D341Med (cell line): ENCODE results near the gene ARHGEF10L.

ENCODE experiments used
- DNase-seq: peaks from one replicate; pipeline ENCODE4 v3.0.0; 2012; ENCODE audit warnings: low spot score

Gene ARHGEF10L

GRCh38 chr1:17678011-17678410, 138.5 kb downstream of the ARHGEF10L start:
- no peak for DNase-seq

- DNase-seq: no peak
Observed at GRCh38 chr1:17679856-17680255, 140.4 kb downstream of the ARHGEF10L start.

GRCh38 chr1:17680308-17680707, 140.8 kb downstream of the ARHGEF10L start:
- DNase-seq: no peak

GRCh38 chr1:17682400-17682799, 142.9 kb downstream of the ARHGEF10L start:
- no peak for DNase-seq

DNA sequence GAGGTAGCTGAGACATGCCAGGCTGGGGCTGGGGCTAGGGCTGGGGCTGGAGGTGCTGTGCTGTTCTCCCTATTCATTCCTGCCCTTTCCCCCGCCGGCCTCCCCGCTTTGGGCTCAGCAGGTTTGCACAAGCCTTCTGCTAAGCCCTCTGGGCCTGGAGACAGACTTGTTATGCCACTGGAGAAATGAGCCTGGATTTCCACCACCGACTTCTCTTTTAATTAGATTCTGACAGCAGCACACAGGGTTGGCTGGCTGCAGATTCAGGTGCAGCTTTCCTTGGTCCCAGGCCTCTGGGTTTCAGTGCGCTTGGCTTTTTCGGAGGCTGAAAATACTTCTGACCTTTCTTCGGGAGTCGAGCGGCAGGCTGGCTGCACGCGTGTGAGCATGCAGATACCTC, 144.1 kb downstream of the ARHGEF10L start:
- DNase-seq: no peak

GRCh38 chr1:17684810-17685209, 145.3 kb downstream of the ARHGEF10L start:
- DNase-seq: no peak

DNA sequence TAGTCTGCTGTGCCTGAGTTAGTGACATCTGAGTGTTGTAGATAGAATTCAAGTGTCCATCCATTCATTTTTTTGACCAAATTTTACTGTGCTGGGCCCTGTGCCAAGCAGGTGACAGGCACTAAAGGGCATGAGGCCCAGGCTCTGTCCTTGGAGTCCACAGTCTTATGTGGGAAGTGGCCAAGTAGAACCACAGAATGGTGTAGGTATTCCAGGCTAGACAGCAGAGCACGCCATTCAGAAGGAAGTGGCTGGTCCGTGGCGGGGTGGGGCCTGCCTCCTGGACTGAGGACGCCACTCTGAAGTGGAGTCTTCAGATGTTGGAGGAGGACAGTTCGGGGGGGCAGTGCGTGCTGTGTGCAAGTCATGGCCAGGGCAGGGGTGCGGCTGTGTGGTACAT, 146.8 kb downstream of the ARHGEF10L start:
- no peak for DNase-seq

DNA sequence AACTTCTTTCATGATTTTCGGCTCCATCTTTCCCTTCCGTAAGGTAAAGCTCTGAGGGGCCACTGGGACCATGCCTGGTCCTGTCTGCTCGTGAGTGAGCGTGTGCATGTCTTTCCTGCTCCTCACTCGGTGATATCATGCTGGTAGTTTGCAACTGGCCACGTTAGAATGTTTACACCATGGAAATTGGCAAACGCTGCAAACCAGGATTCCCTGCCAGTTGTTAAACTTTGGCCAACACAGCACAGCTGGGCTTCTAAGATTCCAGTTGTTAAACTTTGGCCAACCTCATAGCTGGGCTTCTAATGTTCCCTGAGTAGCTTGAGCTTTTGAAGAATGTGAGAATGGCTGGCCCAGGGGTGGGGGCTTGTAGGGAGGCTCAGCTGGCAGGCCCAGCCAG, 147.6 kb downstream of the ARHGEF10L start:
- no peak for DNase-seq

DNA sequence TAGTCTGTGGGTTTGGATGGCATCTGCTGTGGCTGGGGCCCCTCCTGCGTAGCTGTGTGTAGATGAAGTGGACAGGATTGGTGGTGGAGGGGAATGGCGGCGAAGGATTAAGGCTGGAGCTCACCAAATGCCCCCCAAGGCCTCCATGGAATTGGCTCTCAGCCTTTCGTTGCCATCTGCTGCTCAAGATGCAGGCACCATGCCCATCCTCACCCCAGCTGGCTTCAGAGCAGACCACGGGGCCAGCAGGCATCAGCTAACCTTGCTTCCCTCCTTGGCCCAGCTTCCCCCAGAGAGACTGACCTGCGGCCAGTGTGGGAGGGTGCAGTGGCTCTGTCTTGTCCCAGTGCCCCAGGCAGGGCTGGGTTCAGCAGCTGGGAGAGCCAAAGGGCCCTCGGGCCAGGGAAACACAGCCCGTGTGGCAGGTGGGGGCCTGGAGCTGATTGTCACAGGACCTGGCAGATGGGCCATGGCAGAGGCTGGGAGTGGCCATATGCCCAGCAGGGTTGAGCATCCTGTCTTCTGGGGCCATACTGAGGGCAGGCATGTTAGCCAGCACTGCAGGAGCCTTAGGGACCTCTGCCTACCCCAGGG, 148.8 kb downstream of the ARHGEF10L start:
- no peak for DNase-seq

GRCh38 chr1:17689011-17689410, 149.5 kb downstream of the ARHGEF10L start:
- DNase-seq: no peak

DNA sequence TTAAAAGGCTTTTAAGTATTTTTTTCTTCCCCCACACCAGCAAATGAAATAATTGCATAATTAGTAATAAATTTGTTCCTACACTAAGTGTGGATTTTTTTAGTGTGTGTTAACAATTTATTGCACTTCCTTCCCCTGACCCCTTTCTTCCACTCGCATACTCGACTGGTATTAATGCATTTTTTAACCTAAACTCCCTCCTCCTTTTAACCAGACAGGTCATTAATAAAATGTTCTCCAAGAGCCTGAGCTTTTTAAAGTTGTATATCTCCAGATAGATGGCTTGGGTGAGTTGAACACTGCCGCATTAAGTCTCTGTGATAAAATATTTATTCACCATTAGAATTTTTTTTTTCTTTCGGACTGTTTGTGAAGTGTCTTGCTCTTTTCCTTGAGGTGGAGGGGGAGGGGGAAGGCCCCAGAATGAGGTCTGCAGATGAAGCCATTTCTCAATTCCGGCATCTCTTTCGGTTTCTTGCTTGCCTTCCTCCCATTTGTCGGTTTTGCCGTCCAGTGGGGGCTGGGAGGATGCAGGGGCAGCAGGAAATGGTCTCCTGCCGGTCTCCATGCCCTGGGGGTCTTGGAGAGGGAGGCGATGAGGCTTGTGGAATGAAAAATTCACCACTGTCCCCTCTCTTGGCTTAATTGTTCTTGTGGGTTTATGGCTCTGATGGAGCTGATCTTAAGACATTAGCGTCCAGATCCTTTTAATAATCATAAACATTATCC, 151.6 kb downstream of the ARHGEF10L start:
- DNase-seq: no peak

- DNase-seq: no peak
Observed at GRCh38 chr1:17692645-17693044, 153.1 kb downstream of the ARHGEF10L start.

- no peak for DNase-seq
Observed at GRCh38 chr1:17696417-17697301, 157.2 kb downstream of the ARHGEF10L start.

GRCh38 chr1:17697458-17697857, 158.0 kb downstream of the ARHGEF10L start:
- DNase-seq: no peak

DNA sequence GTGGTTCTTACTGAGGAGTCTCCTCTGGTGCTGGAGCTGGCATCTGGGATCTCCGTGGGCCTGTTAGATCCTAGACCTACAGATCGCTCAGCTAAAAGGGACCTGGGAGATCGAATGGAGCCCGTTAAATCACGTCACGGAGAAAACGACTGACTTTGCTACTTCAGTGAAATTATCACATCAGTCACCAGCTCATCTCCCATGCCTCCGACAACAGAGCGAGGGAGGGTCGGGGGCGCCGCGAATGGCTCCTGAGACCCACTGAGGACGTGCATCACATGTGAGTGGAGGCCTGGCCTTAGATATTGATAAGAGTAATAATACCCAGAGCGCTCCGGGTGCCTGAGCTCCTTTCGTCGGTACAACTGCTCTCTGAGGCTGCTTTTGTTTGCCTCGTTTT, 160.1 kb downstream of the ARHGEF10L start:
- no peak for DNase-seq

DNA sequence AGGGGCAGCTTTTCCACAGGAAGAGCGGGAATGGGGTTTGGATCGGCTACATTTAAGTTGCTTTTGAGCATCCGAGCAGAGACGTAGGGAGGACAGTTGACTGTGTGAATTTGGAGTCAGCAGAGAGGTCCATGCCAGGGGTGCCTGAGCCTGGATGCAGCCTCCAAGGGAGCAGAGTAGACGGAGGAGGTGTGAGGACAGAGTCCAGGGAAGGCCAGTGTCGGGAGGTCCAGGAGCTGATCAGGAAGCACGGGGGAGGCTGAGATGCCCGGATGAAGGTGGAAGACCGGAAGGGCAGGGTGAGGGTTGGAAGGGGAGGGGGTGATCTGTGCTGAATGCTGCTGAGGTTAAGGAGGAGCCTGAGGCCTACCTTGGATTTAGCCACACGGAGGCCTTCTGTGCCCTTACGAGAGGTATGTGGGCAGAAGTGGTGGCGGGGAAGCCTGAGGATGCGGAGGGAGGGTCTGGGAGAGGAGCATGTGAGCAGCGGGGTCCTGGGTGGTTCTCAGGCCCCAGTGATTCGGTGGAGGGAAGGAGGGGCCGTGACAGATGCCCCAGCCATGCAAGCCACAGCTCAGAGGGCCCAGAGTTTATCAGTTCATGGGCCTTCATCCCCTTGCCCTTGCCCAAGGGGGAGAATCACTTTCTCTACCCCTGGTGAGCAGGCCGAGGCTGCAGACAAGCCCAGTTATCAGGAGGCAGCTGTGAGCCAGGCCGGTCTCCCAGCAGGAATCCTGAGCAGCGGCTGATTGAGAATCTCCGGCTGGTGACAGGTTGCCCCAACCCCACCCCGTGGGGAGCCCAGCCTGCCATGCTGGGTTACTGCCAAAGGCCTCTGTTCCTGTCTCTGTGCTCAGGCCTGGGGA, 161.7 kb downstream of the ARHGEF10L start:
- DNase-seq: no peak

- DNase-seq: no peak
Observed at GRCh38 chr1:17704176-17704575, 164.7 kb downstream of the ARHGEF10L start.

DNA sequence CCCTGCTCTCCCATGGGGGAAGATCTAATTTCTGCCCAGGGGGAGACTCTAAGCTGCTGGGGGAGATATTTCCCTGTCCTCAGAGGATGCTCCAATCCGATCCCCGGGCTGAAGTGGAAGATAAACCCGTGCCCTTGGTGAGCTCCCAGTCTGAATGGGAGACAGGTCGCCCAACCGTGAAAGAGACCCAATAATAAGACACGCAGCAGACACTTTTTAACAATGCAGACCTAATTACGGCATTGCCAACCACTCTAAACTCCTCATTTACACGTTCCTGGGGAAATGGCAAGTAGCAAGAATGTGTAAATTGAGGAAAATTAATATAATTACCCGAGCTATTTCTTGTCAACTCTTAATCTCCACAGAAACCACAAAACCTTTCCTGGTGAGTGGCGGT, 166.9 kb downstream of the ARHGEF10L start:
- no peak for DNase-seq

DNA sequence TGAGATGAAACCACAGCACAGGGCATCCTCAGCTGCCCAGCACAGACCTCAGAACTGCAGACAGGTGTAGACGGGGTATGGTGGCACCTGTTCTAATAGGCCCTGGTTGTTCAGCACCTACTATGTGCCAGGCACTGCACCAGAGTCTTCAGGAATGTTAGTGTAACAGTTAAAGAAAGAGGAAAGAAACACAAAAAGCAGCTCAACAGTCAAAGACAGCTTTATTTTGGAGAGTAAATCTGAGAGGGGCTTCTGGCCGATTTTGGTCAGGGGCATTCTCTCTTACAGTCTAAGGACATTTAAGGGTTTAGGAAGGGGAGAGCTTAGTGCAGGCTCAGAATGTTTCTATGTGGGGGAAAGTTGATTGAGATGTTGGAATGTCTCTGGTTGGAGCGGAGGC, 170.5 kb downstream of the ARHGEF10L start:
- DNase-seq: no peak

GRCh38 chr1:17710889-17711576, 171.5 kb downstream of the ARHGEF10L start:
- no peak for DNase-seq

DNA sequence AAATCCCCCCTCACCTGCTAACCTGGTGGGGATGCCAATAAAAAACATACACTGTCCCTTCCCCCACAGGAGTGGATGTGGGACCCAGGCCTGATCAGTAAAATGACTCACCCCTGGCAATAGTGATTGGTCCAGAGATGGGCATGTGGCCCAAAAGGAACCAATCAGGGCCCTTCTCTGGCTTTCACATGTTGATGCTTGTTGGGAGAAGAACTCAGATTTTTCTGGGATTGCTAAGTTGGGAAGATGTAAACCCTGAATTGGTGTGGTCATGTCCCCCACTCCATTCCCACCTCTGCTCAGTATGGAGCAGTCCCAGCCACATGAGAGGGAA, 172.0 kb downstream of the ARHGEF10L start:
- no peak for DNase-seq

GRCh38 chr1:17711941-17712340, 172.4 kb downstream of the ARHGEF10L start:
- DNase-seq: no peak
